ENCODE measurements around the gene GPX8. TPM values are rescaled to one million over a fixed set of nuclear protein-coding genes. Genes with fewer than 3 reads are reported as not detected.

The GPX8 gene
- total RNA-seq, 2 experiments from 2014 or later = not detected

GRCh38 chr5:55211184-55211874 lies 51.4 kb downstream of the GPX8 start:
- Mint-ChIP-seq H3K27ac (no peak overlapping the region), H3K9me3 (ENCODE audit: low read depth) (no peaks in the 10 kb centered on the region), H3K36me3 (ENCODE audit: low read depth) (no peaks in the 10 kb centered on the region), H3K4me3 (no peak overlapping the region), H3K27me3 (peaks cover 12% of the 10 kb centered on the region), H3K4me1 (no peaks in the 10 kb centered on the region)
- ATAC-seq (no peak), DNase-seq (no peak)
- intact Hi-C loops (cut with DNase I, micrococcal nuclease) = no loop called here
- CTCF ChIA-PET = interaction anchor here (1.1 to 1.4 kb wide), 3 partner anchors 21 to 52 kb away, joined by 3 to 4 read pairs (median 3); no protein-coding TSS in a partner anchor
- POLR2A ChIA-PET = no interaction called here

Small RNA genes within 50 kb of the gene (microRNA-seq; reads per million reads assigned to microRNA genes)
- 116 reads per million, percentile 66 among the genes with 10 or more reads in this experiment for gene MIR449A (ENCODE audit: borderline replicate concordance)
- gene MIR449B (ENCODE audit: borderline replicate concordance) = 2.8 reads per million
- gene MIR449C (ENCODE audit: borderline replicate concordance) = 6.0 reads per million, percentile 20 among the genes with 10 or more reads in this experiment

Other genes starting within 250 kb of the GPX8 start
- not detected for gene ESM1, start 174.6 kb upstream of the GPX8 start, total RNA-seq
- gene GZMK, start 135.9 kb upstream of the GPX8 start, total RNA-seq = not detected
- gene GZMA, start 57.5 kb upstream of the GPX8 start, total RNA-seq = 1 to 10 TPM; 2.4 TPM
- gene CDC20B, start 13.0 kb downstream of the GPX8 start, total RNA-seq = not detected
- not detected for gene MCIDAS, start 67.1 kb downstream of the GPX8 start, total RNA-seq
- not detected for gene CCNO, start 73.4 kb downstream of the GPX8 start, total RNA-seq
- gene DHX29, start 147.5 kb downstream of the GPX8 start, total RNA-seq = 10 to 100 TPM; 12.1 to 12.9 TPM
- 100 to 1,000 TPM in 1 of 2 experiments, 10 to 100 TPM in 1; 98.2 to 106 TPM for gene MTREX, start 147.8 kb downstream of the GPX8 start, total RNA-seq